ENCODE data around the gene SZRD1. TPM values are rescaled to one million over a fixed set of nuclear protein-coding genes. Genes with fewer than 3 reads are reported as not detected.

The SZRD1 gene
- total and polyA plus RNA-seq, 4 experiments from 2014 or later, result 41.6 to 81.0 (median 67.9) TPM

GRCh38 chr1:16386454-16387113, 19.5 kb downstream of the SZRD1 start:
- intact Hi-C loops (cut with micrococcal nuclease), result loop anchor here (2.0 kb wide), 1 partner anchor 20 kb away; the partner anchor contains the start of gene SZRD1
- ChIA-PET POLR2A (ENCODE audit: partially characterized antibody) (interaction anchor here (1.2 to 3.2 kb wide), 5 partner anchors 15 to 54 kb away, joined by 4 to 19 read pairs (median 12); partner anchors contain the start of genes FBXO42 and NECAP2), CTCF (ENCODE audit: partially characterized antibody) (interaction anchor here (1.8 kb wide), 1 partner anchor 54 kb away, joined by 4 read pairs; the partner anchor contains the start of gene NECAP2)
- peaks cover 49 to 78% (median 66%) of the 10 kb centered on the region in 4 donors for H3K4me1 Mint-ChIP-seq
- H3K27me3 Mint-ChIP-seq, result no peaks in the 10 kb centered on the region
- peaks cover under 1% of the 10 kb centered on the region for H3K36me3 ChIP-seq (ENCODE audit: insufficient read depth, low read length)
- H3K4me3 Mint-ChIP-seq, result peak overlapping the region; percentile 58 to 88 (median 81)
- peak overlapping the region; percentile 58 for H3K27ac ChIP-seq (ENCODE audit: low read depth, low read length)
- no peaks in the 10 kb centered on the region for H3K9me3 ChIP-seq (ENCODE audit: control insufficient read depth in 1 of 2, low read length in 2 of 2)
- H3K4me1 ChIP-seq (ENCODE audit: insufficient read depth, low read length), result peaks cover 70% of the 10 kb centered on the region
- no peak overlapping the region for H3K4me3 ChIP-seq (ENCODE audit: low read length in 2 of 2)
- H3K27me3 ChIP-seq (ENCODE audit: insufficient read depth, low read length), result no peaks in the 10 kb centered on the region
- H3K27ac Mint-ChIP-seq, result peak overlapping the region; percentile 61 to 95 (median 68)
- DNase-seq, result no peak
- peaks cover 8 to 21% of the 10 kb centered on the region in 2 donors for H3K36me3 Mint-ChIP-seq
- no peaks in the 10 kb centered on the region for H3K9me3 Mint-ChIP-seq

DNA sequence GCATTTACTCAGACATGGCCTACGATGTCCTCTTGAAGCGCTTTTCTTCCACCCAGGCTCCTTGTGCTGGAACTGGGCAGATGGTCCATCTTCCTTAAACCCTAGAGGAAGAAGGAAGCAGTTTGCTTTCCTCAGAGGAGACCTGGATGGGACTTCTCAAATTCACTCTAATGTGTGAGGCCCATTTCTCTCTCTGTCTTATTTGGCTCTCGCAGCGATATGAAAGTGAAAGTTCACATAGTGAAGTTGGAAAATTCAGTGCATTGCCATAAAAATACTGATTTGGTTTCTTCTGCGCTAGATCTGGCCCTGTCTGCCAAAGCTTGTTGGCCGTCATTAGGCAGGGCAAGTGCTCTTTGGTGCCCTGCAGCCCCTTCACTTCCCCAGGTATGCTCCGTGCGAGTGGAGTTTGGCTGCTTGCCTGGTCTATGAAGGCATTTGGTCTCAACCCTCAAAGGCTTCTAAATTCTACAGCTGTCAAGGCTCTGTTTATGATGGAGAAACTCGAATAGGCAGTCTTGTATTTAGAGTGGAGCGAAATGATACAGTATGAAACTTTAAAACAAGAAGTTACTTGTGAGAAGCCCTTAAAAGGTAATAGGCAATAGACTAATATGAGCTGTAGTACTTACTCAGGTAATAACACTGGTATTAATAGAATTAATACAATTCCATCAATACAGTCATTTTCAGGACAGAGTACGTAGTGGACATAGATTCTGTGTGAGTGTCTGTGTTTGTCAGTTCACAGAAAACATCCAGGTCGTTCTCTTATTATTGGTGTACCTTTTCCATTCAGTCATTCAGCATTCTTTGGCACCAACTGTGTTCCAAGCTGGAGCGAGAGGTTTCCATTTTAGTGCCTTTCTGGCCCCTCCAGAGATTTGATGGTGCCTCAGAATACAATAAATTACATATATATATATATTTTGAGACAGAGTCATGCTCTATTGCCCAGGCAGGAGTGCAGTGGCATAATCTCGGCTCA, 20.5 kb downstream of the SZRD1 start:
- H3K4me3 ChIP-seq (ENCODE audit: low read length in 2 of 2), result peak overlapping the region in 1 of 2 donors; percentile 55
- H3K27ac ChIP-seq (ENCODE audit: low read depth, low read length), result peak overlapping the region; percentile 58
- intact Hi-C loops (cut with micrococcal nuclease), result loop anchor here (2.0 kb wide), 1 partner anchor 21 kb away; the partner anchor contains the start of gene SZRD1
- peaks cover 79% of the 10 kb centered on the region for H3K4me1 ChIP-seq (ENCODE audit: insufficient read depth, low read length)
- Mint-ChIP-seq H3K4me1 (peaks cover 52 to 80% (median 68%) of the 10 kb centered on the region in 4 donors), H3K4me3 (peak overlapping the region; percentile 68 to 88 (median 81)), H3K36me3 (peaks cover 6 to 22% of the 10 kb centered on the region in 2 donors), H3K27me3 (no peaks in the 10 kb centered on the region), H3K9me3 (no peaks in the 10 kb centered on the region), H3K27ac (peak overlapping the region; percentile 8 to 95 (median 84))
- peak in 1 of 5 donors; percentile 17 for DNase-seq
- peaks cover 9% of the 10 kb centered on the region for H3K36me3 ChIP-seq (ENCODE audit: insufficient read depth, low read length)
- H3K27me3 ChIP-seq (ENCODE audit: insufficient read depth, low read length), result no peaks in the 10 kb centered on the region
- CTCF ChIA-PET (ENCODE audit: partially characterized antibody), result interaction anchor here (0.7 to 1.8 kb wide), 2 partner anchors 9 to 53 kb away, joined by 4 read pairs; partner anchors contain the start of gene NECAP2
- POLR2A ChIA-PET (ENCODE audit: partially characterized antibody), result interaction anchor here (1.2 to 3.2 kb wide), 5 partner anchors 16 to 53 kb away, joined by 4 to 19 read pairs (median 12); partner anchors contain the start of genes FBXO42 and NECAP2
- H3K9me3 ChIP-seq (ENCODE audit: control insufficient read depth in 1 of 2, low read length in 2 of 2), result no peaks in the 10 kb centered on the region

DNA sequence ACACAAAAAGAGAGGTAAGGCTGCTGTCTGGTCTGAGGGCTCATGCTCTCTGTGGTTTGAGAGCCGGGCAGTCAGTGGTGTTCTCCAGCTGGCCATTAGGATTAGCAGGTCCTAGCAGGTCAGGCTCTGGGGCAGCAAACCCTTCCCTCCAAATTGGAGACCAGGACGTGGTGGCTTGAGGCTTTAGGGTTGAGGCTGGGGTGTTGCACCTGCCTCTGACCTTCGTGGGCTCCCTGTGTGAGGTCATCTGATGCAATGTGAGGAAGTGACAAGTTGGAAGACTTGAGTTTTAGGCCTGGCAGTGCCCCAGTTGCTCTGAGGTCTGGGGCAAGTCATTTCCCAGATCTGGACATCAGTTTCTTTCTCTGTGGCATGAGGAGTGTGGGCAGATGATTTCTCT, 24.4 kb downstream of the SZRD1 start:
- H3K27ac ChIP-seq (ENCODE audit: low read depth, low read length), result peak overlapping the region; percentile 41
- no peaks in the 10 kb centered on the region for H3K27me3 Mint-ChIP-seq
- ChIA-PET CTCF (ENCODE audit: partially characterized antibody) (no interaction called here), POLR2A (ENCODE audit: partially characterized antibody) (no interaction called here)
- peaks cover 39 to 58% (median 45%) of the 10 kb centered on the region in 4 donors for H3K4me1 Mint-ChIP-seq
- H3K4me1 ChIP-seq (ENCODE audit: insufficient read depth, low read length), result peaks cover 50% of the 10 kb centered on the region
- peaks cover 22 to 48% of the 10 kb centered on the region in 2 donors for H3K36me3 Mint-ChIP-seq
- H3K9me3 ChIP-seq (ENCODE audit: control insufficient read depth in 1 of 2, low read length in 2 of 2), result no peaks in the 10 kb centered on the region
- no peak for DNase-seq
- intact Hi-C loops (cut with micrococcal nuclease), result no loop called here
- H3K9me3 Mint-ChIP-seq, result no peaks in the 10 kb centered on the region
- H3K36me3 ChIP-seq (ENCODE audit: insufficient read depth, low read length), result peaks cover 48% of the 10 kb centered on the region
- H3K27ac Mint-ChIP-seq, result peak overlapping the region; percentile 24 to 73 (median 69)
- no peak overlapping the region for H3K4me3 Mint-ChIP-seq
- no peaks in the 10 kb centered on the region for H3K27me3 ChIP-seq (ENCODE audit: insufficient read depth, low read length)
- no peak overlapping the region for H3K4me3 ChIP-seq (ENCODE audit: low read length in 2 of 2)

DNA sequence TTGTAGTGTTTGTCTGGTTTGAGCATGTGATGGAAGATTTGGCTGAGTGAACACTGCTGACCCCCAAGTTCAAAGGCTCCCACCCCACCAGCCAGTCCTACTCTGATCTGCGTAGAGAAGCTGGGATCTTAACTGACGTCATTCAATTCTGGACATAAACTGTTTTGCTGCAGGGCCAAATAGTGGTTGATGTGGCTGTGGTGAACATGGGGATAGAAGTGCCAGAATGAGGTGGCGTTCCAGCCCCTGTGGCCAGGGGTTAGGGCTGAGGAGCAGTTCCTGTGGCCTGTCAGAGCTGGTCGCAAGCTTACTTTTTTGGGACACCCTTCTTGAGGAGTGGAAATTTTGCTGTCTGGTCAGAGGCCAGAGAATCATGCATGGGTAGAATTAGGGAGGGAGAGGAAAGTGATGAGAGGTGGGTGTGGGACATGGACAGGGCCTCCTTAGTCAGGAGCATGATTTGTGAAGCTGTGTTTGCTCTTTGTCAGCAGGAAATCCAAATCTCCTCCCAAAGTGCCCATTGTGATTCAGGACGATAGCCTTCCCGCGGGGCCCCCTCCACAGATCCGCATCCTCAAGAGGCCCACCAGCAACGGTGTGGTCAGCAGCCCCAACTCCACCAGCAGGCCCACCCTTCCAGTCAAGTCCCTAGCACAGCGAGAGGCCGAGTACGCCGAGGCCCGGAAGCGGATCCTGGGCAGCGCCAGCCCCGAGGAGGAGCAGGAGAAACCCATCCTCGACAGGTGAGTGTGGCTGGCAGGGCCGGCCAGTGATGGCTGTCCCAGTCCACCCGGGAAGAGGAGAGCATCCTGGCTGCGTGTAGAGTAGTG, 25.9 kb downstream of the SZRD1 start:
- Histone ChIP-seq H3K9me3 (ENCODE audit: control insufficient read depth in 1 of 2, low read length in 2 of 2) (no peaks in the 10 kb centered on the region), H3K4me3 (ENCODE audit: low read length in 2 of 2) (no peak overlapping the region), H3K27ac (ENCODE audit: low read depth, low read length) (no peak overlapping the region), H3K36me3 (ENCODE audit: insufficient read depth, low read length) (peaks cover 57% of the 10 kb centered on the region), H3K4me1 (ENCODE audit: insufficient read depth, low read length) (peaks cover 34% of the 10 kb centered on the region), H3K27me3 (ENCODE audit: insufficient read depth, low read length) (no peaks in the 10 kb centered on the region)
- Mint-ChIP-seq H3K27ac (peak overlapping the region in 6 of 7 donors; percentile 48 to 91 (median 72)), H3K27me3 (no peaks in the 10 kb centered on the region), H3K9me3 (no peaks in the 10 kb centered on the region), H3K36me3 (peaks cover 22 to 56% of the 10 kb centered on the region in 2 donors), H3K4me1 (peaks cover 29 to 45% (median 33%) of the 10 kb centered on the region in 4 donors), H3K4me3 (no peak overlapping the region)
- no peak for DNase-seq
- CTCF ChIA-PET (ENCODE audit: partially characterized antibody), result no interaction called here
- POLR2A ChIA-PET (ENCODE audit: partially characterized antibody), result no interaction called here
- intact Hi-C loops (cut with micrococcal nuclease), result no loop called here

DNA sequence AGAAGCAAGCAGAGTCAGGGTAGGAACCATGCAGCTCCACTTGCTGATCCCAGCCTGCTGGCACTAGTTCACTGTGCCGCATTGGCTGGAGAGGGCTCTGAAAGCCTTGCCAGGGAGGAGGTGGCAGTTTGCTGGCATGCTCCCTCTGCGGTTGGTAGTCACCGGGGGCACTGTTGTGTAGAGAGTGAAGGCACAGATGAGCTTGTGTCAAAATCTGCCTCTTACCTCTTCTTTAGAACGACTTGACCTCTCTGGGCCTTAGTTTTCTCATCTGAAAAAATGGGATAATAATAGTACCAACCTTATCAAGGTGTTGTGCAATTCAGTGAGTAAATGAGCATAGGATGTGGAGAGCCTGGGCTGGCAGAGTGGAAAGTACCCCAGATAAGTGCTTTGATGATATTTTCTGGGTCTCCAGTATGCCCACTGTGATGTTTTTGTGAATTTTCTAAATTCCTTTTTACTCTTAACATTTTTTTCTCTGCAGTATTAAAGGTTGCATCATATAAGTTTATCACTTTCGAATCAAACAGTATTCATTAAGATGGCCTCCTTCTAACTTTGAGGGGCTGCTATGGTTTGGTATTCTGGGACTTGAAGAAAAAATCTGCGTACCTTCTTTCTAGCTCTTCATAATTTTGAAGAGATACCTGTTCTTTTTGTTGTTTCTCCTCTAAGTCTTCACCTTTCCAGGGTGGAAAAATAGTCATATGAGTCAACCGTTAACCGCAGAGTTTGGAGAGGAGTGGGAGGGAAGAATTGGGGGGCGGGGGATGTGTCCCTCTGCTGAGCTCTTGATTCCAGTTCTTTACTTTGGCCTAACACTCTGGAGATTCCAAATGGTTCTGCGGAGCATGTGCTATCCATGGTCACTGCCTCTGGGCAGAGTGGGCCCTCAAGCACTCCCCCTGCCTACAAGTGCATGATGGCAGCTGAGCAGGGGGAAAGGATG, 26.8 kb downstream of the SZRD1 start:
- DNase-seq, result no peak
- Mint-ChIP-seq H3K27ac (peak overlapping the region in 1 of 7 donors; percentile 12), H3K27me3 (no peaks in the 10 kb centered on the region), H3K4me3 (no peak overlapping the region), H3K36me3 (peaks cover 22 to 61% of the 10 kb centered on the region in 2 donors), H3K4me1 (peaks cover 27 to 45% (median 32%) of the 10 kb centered on the region in 4 donors), H3K9me3 (no peaks in the 10 kb centered on the region)
- Histone ChIP-seq H3K4me1 (ENCODE audit: insufficient read depth, low read length) (peaks cover 32% of the 10 kb centered on the region), H3K4me3 (ENCODE audit: low read length in 2 of 2) (no peak overlapping the region), H3K27me3 (ENCODE audit: insufficient read depth, low read length) (no peaks in the 10 kb centered on the region), H3K27ac (ENCODE audit: low read depth, low read length) (no peak overlapping the region), H3K36me3 (ENCODE audit: insufficient read depth, low read length) (peaks cover 60% of the 10 kb centered on the region), H3K9me3 (ENCODE audit: control insufficient read depth in 1 of 2, low read length in 2 of 2) (no peaks in the 10 kb centered on the region)
- ChIA-PET POLR2A (ENCODE audit: partially characterized antibody) (no interaction called here), CTCF (ENCODE audit: partially characterized antibody) (no interaction called here)
- intact Hi-C loops (cut with micrococcal nuclease), result no loop called here

DNA sequence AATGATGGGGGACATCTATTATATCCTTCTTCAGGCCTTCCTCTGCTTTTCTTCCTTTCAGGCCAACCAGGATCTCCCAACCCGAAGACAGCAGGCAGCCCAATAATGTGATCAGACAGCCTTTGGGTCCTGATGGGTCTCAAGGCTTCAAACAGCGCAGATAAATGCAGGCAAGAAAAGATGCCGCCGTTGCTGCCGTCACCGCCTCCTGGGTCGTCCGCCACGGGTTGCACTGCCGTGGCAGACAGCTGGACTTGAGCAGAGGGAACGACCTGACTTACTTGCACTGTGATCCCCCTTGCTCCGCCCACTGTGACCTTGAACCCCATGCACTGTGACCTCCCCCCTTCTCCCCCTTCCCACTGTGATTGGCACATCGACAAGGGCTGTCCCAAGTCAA, 27.9 kb downstream of the SZRD1 start:
- intact Hi-C loops (cut with micrococcal nuclease), result no loop called here
- DNase-seq, result no peak
- H3K27me3 Mint-ChIP-seq, result no peaks in the 10 kb centered on the region
- peaks cover 26 to 39% (median 29%) of the 10 kb centered on the region in 4 donors for H3K4me1 Mint-ChIP-seq
- no peak overlapping the region for H3K4me3 Mint-ChIP-seq
- no peak overlapping the region for H3K27ac ChIP-seq (ENCODE audit: low read depth, low read length)
- peaks cover 26% of the 10 kb centered on the region for H3K4me1 ChIP-seq (ENCODE audit: insufficient read depth, low read length)
- no peaks in the 10 kb centered on the region for H3K9me3 ChIP-seq (ENCODE audit: control insufficient read depth in 1 of 2, low read length in 2 of 2)
- CTCF ChIA-PET (ENCODE audit: partially characterized antibody), result interaction anchor here (1.1 kb wide), 1 partner anchor 14 kb away, joined by 3 read pairs; no protein-coding TSS in a partner anchor
- no peak overlapping the region for H3K4me3 ChIP-seq (ENCODE audit: low read length in 2 of 2)
- H3K27ac Mint-ChIP-seq, result no peak overlapping the region
- H3K36me3 ChIP-seq (ENCODE audit: insufficient read depth, low read length), result peaks cover 60% of the 10 kb centered on the region
- H3K27me3 ChIP-seq (ENCODE audit: insufficient read depth, low read length), result no peaks in the 10 kb centered on the region
- no peaks in the 10 kb centered on the region for H3K9me3 Mint-ChIP-seq
- H3K36me3 Mint-ChIP-seq, result peaks cover 25 to 66% of the 10 kb centered on the region in 2 donors
- POLR2A ChIA-PET (ENCODE audit: partially characterized antibody), result no interaction called here
